HG03039 (cell line): Measurements from ENCODE around the gene CYB5R4.

Source experiments
- ATAC-seq: cut with Tn5 transposase; IDR thresholded peaks from one replicate; pipeline ENCODE4 v1.9.1; 2021; ENCODE audit warnings: mild to moderate bottlenecking, moderate library complexity; ENCODE audit not compliant: unreplicated experiment

Gene CYB5R4

DNA sequence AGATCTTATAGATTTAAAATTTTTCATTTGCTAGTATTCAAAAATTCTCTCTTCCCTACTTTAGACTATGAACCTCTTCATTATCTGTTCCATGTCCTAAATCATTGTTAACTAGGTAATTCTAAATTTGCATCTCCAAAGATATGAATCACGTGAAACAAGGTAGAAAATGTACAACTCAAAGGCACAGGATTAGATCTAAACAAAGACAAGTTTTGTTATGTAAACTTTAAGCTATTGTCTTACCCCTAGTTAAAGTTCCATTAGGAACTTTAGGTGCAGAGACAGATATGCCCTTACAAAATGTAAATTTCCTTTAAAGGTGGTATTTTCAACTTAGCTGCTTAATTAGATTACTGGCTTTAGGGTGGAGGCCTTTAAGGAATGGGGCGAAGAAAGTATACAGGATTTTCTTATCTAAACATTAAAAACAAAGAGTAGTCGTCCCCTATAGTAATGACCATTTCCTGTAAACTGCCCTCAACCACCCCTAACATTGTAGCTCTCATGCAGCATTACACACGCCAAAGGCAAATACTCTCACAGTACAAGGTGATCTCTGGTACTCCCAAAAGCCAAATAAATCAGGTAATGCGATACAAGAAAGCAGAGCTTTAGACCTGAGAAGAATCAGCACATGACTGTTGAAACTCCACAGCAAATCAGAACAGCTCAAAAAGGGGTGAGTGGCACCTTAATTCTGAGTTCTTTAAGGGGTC is 116.7 kb downstream of the CYB5R4 start:
- no peak for ATAC-seq

DNA sequence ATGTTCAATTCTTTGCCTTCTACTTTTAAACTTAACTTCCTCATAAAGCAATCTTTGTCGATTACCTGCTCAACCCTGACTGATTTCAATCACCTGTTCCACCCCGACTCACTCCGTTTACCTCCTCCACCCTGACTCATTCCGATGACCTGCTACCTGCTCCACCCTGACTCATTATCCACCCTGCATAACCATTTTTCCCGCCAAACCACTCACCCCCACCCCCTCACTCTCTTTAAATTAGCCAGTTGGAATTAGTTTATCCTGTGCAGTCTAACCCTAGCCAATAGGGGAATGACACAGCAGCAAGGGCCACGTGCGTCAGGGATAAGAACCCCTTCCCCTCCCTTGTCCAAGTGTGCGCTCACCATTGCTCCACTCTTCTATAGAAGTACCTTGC is 117.4 kb downstream of the CYB5R4 start:
- ATAC-seq = no peak

DNA sequence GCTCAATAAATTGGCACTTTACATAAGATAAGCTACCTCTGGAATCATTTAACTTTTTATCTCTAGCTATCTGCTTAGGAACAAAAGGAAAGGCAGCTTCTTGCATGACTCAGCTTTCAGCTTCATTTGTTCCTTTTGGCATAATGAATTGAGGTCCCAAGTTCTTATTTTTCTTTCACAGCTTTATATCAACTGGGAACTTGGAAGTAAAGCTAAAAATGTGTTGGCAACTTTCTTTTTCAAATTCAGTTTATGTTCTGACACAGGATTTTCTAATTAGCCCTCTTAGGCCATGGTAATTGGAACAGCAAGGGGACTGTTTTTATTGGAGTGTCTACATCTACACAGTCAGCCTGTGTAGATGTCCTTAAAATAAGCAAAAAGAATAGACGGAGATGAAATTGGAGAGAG is 118.8 kb downstream of the CYB5R4 start:
- no peak for ATAC-seq

DNA sequence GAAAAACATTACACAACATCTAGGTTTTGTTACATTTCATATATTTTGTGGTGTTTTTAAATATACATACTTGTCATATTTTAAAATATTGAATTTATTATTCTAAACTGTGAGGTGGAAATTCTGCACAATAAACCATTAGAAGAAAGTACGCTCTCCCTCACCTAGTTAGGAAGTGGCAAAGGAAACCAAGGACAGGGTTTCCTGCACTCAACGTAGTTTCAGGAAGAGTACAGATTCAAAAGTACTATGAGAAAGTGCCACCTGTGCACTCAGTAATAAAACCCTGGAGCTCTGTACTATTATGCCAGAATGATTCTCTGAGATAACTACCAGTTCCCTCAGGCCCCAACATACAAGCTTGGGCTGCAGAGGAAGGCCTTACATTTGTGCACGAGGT is 119.5 kb downstream of the CYB5R4 start:
- no peak for ATAC-seq

DNA sequence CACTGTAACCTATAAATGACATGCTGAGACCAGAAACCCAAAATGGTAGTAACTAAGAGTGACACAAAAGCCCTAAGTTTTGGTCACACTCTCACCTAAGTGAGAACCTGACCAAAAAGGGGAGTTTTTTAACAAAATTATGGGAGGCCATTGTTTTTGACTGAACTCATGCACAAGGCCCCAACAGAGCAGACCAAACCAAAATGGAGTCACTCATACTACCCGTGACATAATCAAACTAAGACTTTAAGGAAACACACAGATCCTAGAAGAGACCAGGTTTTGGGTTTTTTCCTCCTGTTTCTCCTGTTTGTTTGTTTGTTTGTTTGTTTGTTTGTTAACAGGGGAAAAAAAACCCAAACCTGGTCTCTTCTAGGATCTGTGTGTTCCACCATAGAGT is 124.9 kb downstream of the CYB5R4 start:
- no peak for ATAC-seq

DNA sequence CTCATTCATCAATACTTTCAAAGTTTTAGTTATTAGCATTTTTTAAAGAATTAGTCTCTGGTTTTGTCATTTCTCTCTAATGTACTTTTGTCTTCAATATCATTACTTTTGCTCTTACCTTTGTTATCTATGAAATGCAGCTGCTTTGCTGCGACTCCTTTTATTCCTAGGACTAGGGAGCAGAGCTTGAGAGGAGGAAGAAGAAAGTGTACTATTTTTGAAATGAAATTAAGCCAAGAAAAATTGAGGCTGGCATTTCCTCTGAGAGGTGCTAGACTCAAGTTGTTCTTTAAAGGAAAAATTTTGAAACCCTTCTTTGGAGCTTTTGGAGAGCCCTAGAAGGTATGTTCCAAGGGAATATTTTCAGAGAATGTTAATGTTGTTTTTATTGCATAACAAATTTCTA is 125.8 kb downstream of the CYB5R4 start:
- ATAC-seq = no peak

DNA sequence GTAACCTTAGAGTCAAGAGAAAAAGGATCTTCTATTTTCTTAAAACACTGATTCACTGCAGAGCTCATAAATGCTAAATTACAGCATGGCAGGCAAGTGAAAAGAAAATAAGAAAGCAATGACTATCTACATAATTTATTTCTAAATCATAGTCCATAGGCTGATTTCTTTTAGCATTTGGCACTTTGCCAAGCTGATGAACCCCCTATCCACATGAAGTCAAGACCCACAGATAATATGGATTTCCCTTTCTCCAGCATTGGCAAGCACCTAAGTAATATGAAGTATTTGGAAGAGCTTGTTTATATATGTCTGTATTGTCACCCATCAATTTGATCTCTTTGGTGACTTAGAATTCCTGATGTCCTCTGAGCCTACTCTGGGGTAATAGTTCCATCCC is 126.2 kb downstream of the CYB5R4 start:
- no peak for ATAC-seq

DNA sequence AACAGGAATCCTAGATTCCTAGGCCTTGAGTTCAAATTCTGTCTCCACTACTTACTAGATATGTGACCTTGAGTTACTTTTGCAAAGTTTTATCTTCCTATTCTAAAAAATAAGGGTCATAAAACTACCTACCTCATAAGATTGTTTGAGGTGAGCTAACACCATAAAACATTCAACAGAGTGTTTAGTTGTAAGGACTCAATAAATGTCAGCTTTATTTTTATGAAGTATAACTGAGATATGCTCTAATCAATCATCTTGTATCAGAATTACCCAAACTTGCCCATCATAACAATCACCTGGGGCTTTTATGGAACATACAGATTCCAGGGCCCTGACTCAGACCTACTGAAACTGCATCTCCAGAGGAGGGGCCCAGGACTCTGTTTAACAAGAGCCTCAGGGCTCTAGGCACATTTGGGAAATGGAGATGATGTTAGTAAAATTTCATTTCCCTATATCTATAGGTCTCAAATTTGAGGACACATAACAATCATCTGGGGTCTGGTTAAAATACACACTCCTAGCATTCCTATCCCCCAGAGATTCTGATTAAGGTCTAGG is 138.6 kb downstream of the CYB5R4 start:
- ATAC-seq = no peak

DNA sequence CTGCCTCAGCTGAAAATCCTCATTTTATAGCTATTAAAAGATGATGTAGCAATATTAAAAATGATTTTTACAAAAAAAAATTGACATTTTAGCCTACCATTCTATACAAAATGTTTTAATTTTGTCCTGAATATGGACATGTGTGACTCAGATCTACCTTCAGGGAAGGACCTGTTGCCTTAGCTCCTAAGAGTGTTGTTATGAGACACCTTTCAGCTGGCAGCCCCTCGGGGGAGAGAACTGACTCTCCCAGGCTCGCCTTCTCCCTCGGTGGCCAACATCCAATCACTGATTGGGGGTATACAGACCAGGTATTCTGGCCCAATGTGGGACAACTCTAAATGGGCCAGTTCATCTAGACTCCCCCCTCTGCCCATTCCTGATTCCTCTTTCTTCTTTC is 141.6 kb downstream of the CYB5R4 start:
- no peak for ATAC-seq

DNA sequence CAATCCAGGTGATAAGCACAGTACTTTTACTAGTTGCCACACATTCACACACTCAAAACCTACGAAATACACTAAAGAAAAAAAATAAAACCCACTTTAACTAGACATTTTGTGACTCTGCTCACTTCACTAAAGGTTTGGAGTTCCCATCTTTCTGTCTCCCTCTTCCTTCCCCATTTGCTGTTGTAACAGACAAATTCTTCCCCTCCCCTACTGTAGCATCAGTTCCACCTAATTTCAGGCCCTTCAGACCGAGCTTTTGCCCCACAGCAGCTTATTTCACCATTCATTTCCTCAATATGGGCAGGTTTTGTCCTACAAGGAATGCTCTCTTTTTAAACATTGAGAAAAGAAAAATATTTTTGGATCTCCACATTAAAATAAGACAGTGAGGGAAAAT is 142.7 kb downstream of the CYB5R4 start:
- no peak for ATAC-seq

DNA sequence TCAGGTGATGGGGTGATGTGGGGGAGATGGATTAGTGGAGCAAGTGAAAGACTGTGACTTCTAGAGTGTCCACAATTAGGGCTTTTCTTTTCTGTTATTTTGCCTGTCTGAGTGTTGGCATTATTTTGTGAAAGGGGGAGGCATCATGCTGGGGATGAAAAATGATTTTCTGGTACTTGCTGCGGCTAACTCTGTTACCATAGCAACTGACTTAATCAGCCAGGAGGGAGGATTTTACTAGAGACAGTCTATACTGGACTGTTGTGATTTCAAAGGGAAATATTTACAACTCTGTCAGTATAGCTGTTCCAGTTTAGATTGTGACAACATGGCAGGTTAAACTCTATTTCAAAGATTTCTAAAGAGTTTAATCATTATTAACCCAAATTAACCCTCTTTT is 143.6 kb downstream of the CYB5R4 start:
- no peak for ATAC-seq

DNA sequence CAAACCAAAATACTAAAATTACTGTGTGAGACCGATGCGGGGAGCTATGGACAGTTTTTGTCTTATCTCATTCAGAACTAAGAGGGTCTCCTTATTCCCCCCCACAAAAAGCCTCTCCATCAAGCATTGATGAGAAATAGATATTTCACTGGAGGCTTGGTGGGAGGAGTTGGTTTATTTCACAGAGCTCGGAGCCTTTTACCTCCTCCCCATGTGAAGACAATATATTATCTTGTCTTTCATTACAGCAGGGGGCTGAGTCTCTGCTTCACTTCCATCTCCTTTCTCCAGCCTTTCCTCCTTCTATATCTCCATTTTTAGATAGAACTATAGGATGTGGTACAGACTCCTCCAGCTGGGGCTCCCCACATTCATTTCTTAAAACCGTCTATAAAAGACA is 144.2 kb downstream of the CYB5R4 start:
- ATAC-seq = no peak

DNA sequence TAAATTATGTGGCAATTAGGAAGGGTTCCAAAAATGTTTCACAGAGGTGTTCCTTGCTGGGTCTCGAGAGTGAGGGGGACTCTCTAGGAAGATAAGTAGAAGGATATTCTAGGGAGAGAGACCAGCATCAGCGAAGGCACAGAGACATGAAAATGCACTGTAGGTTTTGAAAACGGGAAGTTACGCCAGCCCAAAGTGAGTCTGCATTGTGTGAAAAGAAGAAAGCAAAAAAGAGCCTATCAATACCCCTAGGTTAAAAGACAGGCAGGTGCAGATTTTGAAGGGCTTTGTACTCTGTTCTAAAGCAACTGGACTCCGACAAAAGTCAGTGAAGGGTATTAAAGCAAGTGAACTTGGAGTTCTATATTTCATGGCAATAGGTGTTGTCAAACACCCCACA is 148.4 kb downstream of the CYB5R4 start:
- no peak for ATAC-seq

DNA sequence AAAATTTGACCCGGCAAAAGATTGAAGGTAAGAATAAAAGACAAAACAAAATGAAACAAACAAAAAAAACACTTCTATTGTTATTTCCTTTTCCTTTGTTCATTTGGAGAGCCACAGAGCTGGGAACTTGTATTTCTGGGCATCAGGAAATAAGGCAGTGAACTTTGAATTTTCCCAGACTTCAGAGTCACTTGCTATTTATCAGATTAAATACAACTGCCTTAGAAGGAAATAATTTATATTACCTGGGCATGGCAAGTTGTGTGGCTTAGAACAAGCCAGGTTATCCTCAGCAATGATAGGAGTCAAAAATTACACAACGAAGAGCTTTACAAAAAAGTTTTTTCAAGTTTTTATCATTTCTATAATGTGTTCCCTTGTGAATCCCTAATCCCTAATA is 153.9 kb downstream of the CYB5R4 start:
- ATAC-seq = no peak

DNA sequence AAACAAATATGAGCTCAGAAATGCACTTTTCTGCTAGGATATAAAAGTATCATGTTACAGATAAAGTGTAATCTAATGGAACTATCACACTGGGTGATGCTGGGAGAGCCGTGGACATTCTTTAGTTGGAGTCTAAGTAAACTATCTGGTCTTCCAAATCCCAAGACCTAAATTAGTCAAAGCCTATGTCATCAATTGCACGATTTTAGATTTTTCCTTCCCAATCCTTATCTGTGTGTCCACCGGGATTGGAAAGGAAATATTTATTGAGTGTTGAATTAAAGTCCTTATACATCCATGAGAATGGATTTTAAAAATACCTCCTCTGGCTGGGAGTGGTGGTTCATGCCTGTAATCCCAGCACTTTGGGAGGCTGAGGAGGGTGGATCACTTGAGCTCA is 154.4 kb downstream of the CYB5R4 start:
- no peak for ATAC-seq

DNA sequence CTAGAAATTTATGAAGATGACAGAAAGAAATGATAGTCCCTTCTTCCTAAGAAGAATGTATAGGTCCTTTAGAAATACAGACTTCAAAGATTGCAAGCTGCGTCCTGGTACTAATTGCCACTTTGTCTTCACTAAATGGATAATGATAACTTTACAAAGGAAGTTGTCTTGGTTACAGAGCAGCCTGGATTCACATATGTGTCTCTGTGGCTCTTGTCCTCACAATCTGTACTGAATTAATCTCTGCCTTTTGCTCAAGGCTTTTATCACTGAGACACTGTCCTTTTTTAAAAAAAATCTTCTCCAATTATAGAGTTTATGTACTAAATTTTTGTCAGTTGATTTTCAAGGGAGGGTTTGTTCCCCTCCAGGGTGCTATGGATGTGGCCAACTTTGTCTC is 156.5 kb downstream of the CYB5R4 start:
- ATAC-seq = no peak
